Liver (tissue), 3 donors: ENCODE measurements around the gene DMRTC1.
"Not testable (repeated sequence)": the region's sequence is repeated elsewhere in the genome, so short reads cannot be mapped to it uniquely, and the experiment has no call there.

Experiments
- EGR1 ChIP-seq, 2 donors: IDR thresholded peaks; 2 replicates each; pipeline ENCODE4 v1.6.1; 2016 to 2018; ENCODE audit warnings: antibody characterized with exemption in 2 of 2, low read depth in 2 of 2
- FOXA1 ChIP-seq: IDR thresholded peaks from 2 replicates; pipeline ENCODE4 v1.6.1; 2016; ENCODE audit warnings: antibody characterized with exemption
- GABPA ChIP-seq, 2 donors: IDR thresholded peaks in 1 of 2; conservative IDR thresholded peaks in 1 of 2; 2 replicates each; pipeline ENCODE4 v1.6.1; 2016; ENCODE audit warnings: antibody characterized with exemption in 2 of 2, mild to moderate bottlenecking in 1 of 2, moderate library complexity in 1 of 2
- JUND ChIP-seq, 2 donors: IDR thresholded peaks; 2 replicates each; pipeline ENCODE4 v1.6.1; 2016; ENCODE audit warnings: antibody characterized with exemption in 2 of 2
- RAD21 ChIP-seq, 2 donors: IDR thresholded peaks; 2 replicates each; pipeline ENCODE4 v1.6.1; 2016; ENCODE audit warnings: antibody characterized with exemption in 2 of 2, mild to moderate bottlenecking in 2 of 2
- RXRA ChIP-seq, 2 donors: IDR thresholded peaks; 2 replicates each; pipeline ENCODE4 v1.6.1; 2017 to 2018; ENCODE audit warnings: antibody characterized with exemption in 2 of 2, mild to moderate bottlenecking in 1 of 2
- SP1 ChIP-seq: IDR thresholded peaks from 2 replicates; pipeline ENCODE4 v1.6.1; 2018; ENCODE audit warnings: antibody characterized with exemption, mild to moderate bottlenecking
- YY1 ChIP-seq: IDR thresholded peaks from 2 replicates; pipeline ENCODE4 v1.6.1; 2016; ENCODE audit warnings: antibody characterized with exemption, mild to moderate bottlenecking
- TF ChIP-seq, protein P1 (sequence below): fragments of 150-350 bp; IDR thresholded peaks from 2 replicates; pipeline ENCODE4 v1.5.1; 2017; ENCODE audit warnings: improper control_type of control experiment, low read depth, low read length; ENCODE audit not compliant: missing input control
- TF ChIP-seq, protein P2 (sequence below): IDR thresholded peaks from 2 replicates; pipeline ENCODE4 v1.6.1; 2016; ENCODE audit warnings: antibody characterized with exemption
- TF ChIP-seq, protein P3 (sequence below): IDR thresholded peaks from 2 replicates; pipeline ENCODE4 v1.6.1; 2016; ENCODE audit warnings: antibody characterized with exemption
- TF ChIP-seq, protein P4 (sequence below): IDR thresholded peaks from 2 replicates; pipeline ENCODE4 v1.6.1; 2016; ENCODE audit warnings: antibody characterized with exemption, mild to moderate bottlenecking
- TF ChIP-seq, protein P5 (sequence below): IDR thresholded peaks from 2 replicates; pipeline ENCODE4 v1.6.1; 2016; ENCODE audit warnings: antibody characterized with exemption
- donor health status: healthy.
- donor health status: healthy.

DNA sequence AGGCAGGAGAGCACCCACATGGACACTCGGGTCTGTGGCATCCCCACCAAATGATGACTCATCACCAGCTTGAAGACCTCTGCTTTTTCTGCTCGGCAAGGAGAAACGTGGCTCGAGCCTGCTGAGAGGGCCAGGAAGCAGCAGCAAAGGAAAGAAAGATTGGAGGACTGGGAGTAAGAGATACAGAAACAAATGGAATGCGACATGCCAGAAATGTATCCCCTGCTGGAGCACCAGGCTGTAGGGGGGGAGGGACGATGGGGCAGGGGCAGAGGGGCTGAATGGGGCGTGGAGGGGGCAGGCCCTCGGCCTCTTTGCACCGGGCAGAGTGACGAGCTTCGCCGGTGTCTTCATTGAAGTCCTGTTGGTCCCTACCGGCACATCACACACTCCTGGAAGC is 31.3 kb downstream of the DMRTC1 start, which contains the start of gene FAM236C:
- not testable (repeated sequence) for TF ChIP-seq JUND (IDR thresholded peaks at IDR 0.05); YY1; EGR1 (IDR thresholded peaks at IDR 0.05; ENCODE audit: low read depth in 2 of 2); FOXA1; GABPA (IDR thresholded peaks at IDR 0.05 in 1 of 2, conservative IDR thresholded peaks at IDR 0.05 in 1 of 2); SP1; RXRA (IDR thresholded peaks at IDR 0.05); RAD21 (IDR thresholded peaks at IDR 0.05)
- TF ChIP-seq, protein P1, sequence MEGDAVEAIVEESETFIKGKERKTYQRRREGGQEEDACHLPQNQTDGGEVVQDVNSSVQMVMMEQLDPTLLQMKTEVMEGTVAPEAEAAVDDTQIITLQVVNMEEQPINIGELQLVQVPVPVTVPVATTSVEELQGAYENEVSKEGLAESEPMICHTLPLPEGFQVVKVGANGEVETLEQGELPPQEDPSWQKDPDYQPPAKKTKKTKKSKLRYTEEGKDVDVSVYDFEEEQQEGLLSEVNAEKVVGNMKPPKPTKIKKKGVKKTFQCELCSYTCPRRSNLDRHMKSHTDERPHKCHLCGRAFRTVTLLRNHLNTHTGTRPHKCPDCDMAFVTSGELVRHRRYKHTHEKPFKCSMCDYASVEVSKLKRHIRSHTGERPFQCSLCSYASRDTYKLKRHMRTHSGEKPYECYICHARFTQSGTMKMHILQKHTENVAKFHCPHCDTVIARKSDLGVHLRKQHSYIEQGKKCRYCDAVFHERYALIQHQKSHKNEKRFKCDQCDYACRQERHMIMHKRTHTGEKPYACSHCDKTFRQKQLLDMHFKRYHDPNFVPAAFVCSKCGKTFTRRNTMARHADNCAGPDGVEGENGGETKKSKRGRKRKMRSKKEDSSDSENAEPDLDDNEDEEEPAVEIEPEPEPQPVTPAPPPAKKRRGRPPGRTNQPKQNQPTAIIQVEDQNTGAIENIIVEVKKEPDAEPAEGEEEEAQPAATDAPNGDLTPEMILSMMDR = not testable (repeated sequence)
- TF ChIP-seq, protein P2, sequence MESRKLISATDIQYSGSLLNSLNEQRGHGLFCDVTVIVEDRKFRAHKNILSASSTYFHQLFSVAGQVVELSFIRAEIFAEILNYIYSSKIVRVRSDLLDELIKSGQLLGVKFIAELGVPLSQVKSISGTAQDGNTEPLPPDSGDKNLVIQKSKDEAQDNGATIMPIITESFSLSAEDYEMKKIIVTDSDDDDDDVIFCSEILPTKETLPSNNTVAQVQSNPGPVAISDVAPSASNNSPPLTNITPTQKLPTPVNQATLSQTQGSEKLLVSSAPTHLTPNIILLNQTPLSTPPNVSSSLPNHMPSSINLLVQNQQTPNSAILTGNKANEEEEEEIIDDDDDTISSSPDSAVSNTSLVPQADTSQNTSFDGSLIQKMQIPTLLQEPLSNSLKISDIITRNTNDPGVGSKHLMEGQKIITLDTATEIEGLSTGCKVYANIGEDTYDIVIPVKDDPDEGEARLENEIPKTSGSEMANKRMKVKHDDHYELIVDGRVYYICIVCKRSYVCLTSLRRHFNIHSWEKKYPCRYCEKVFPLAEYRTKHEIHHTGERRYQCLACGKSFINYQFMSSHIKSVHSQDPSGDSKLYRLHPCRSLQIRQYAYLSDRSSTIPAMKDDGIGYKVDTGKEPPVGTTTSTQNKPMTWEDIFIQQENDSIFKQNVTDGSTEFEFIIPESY = not testable (repeated sequence)
- TF ChIP-seq, protein P3, sequence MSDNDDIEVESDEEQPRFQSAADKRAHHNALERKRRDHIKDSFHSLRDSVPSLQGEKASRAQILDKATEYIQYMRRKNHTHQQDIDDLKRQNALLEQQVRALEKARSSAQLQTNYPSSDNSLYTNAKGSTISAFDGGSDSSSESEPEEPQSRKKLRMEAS = not testable (repeated sequence)
- TF ChIP-seq, protein P4, sequence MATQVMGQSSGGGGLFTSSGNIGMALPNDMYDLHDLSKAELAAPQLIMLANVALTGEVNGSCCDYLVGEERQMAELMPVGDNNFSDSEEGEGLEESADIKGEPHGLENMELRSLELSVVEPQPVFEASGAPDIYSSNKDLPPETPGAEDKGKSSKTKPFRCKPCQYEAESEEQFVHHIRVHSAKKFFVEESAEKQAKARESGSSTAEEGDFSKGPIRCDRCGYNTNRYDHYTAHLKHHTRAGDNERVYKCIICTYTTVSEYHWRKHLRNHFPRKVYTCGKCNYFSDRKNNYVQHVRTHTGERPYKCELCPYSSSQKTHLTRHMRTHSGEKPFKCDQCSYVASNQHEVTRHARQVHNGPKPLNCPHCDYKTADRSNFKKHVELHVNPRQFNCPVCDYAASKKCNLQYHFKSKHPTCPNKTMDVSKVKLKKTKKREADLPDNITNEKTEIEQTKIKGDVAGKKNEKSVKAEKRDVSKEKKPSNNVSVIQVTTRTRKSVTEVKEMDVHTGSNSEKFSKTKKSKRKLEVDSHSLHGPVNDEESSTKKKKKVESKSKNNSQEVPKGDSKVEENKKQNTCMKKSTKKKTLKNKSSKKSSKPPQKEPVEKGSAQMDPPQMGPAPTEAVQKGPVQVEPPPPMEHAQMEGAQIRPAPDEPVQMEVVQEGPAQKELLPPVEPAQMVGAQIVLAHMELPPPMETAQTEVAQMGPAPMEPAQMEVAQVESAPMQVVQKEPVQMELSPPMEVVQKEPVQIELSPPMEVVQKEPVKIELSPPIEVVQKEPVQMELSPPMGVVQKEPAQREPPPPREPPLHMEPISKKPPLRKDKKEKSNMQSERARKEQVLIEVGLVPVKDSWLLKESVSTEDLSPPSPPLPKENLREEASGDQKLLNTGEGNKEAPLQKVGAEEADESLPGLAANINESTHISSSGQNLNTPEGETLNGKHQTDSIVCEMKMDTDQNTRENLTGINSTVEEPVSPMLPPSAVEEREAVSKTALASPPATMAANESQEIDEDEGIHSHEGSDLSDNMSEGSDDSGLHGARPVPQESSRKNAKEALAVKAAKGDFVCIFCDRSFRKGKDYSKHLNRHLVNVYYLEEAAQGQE = not testable (repeated sequence)
- TF ChIP-seq, protein P5, sequence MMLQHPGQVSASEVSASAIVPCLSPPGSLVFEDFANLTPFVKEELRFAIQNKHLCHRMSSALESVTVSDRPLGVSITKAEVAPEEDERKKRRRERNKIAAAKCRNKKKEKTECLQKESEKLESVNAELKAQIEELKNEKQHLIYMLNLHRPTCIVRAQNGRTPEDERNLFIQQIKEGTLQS = not testable (repeated sequence)
